ENCODE measurements around the gene FOXR1. TPM values are rescaled to one million over a fixed set of nuclear protein-coding genes. Genes with fewer than 3 reads are reported as not detected.

Gene FOXR1
- total RNA-seq, 3 donors from 2014 or later (not counting 1 experiment from before 2014, with no cell fraction given) = not detected

DNA sequence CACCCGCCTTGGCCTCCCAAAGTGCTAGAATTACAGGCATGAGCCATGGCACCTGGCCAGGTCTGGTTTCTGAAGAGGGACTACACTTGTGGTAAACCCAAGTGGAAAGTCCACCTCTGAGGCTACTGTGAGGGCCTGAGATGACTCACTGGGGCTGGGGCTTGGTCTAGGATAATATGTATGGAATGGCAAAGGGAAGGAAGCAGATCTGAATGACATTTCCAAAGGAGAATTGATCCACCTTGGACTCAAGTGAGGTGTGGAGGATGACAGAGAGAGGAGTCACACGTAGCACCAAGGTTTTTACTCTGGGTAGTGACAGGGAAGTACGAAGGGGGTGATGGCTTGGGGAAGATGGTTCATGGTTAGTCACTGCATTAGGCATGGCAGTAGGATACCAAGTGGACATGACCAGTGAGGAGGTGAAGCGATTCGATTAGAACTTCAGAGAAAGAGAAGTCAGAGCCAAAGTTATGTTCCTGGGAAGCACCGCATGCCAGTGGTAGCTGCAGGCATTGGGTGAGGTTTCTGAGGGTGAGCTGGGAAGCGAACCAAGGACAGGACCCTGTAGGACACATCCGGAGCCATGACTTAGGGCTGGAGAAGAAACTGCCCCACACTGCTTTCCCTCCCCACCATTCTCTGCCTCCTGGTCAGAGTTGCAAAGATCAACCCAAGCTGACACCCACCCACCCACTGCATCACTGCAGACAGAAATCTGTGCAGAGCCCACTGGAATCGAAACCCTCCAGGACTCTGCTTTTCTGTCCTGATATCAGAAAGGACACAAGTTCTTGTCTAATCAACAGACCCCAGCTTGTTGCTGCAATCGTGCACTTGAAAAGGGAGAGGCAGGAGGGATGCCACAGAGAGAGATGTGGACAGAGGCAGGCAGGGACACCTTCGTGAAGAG lies 32.8 kb upstream of the FOXR1 start:
- Histone ChIP-seq H3K36me3 (ENCODE audit: control insufficient read depth, insufficient read depth, low read length) (no peaks in the 10 kb centered on the region), H3K4me1 (ENCODE audit: control insufficient read depth, insufficient read depth, low read length) (peaks cover 9% of the 10 kb centered on the region), H3K27ac (ENCODE audit: low read length) (no peak overlapping the region), H3K4me3 (ENCODE audit: low read length) (no peak overlapping the region), H3K27me3 (ENCODE audit: control insufficient read depth, insufficient read depth, low read length) (no peaks in the 10 kb centered on the region), H3K9me3 (ENCODE audit: control insufficient read depth, insufficient read depth, low read length) (no peaks in the 10 kb centered on the region)
- Mint-ChIP-seq H3K9me3 (no peaks in the 10 kb centered on the region), H3K36me3 (no peaks in the 10 kb centered on the region), H3K27me3 (ENCODE audit: low read depth in 2 of 2) (peaks cover 16 to 22% of the 10 kb centered on the region in 2 donors), H3K4me1 (peaks cover 0 to 5% of the 10 kb centered on the region in 2 donors), H3K4me3 (no peak overlapping the region), H3K27ac (no peak overlapping the region)
- TF ChIP-seq CTCF (IDR thresholded peaks at IDR 0.05) = no peak
- no peak for ATAC-seq
- WGBS (ENCODE audit: insufficient coverage) = 82% methylated on average over 11 of the region's 11 CpGs
- intact Hi-C loops (cut with micrococcal nuclease) = no loop called here
- DNase-seq = no peak

- no peak overlapping the region for H3K27ac Mint-ChIP-seq
- H3K27me3 Mint-ChIP-seq (ENCODE audit: low read depth in 2 of 2) = peaks cover 16 to 22% of the 10 kb centered on the region in 2 donors
- H3K4me3 ChIP-seq (ENCODE audit: low read length) = no peak overlapping the region
- intact Hi-C loops (cut with micrococcal nuclease) = no loop called here
- peaks cover 9% of the 10 kb centered on the region for H3K4me1 ChIP-seq (ENCODE audit: control insufficient read depth, insufficient read depth, low read length)
- H3K27me3 ChIP-seq (ENCODE audit: control insufficient read depth, insufficient read depth, low read length) = no peaks in the 10 kb centered on the region
- TF ChIP-seq CTCF (IDR thresholded peaks at IDR 0.05) = no peak
- H3K9me3 ChIP-seq (ENCODE audit: control insufficient read depth, insufficient read depth, low read length) = no peaks in the 10 kb centered on the region
- no peaks in the 10 kb centered on the region for H3K36me3 Mint-ChIP-seq
- no peak overlapping the region for H3K4me3 Mint-ChIP-seq
- peaks cover 0 to 5% of the 10 kb centered on the region in 2 donors for H3K4me1 Mint-ChIP-seq
- DNase-seq (no peak), ATAC-seq (no peak)
- H3K27ac ChIP-seq (ENCODE audit: low read length) = no peak overlapping the region
- WGBS (ENCODE audit: insufficient coverage) = 78% methylated on average over 7 of the region's 8 CpGs
- no peaks in the 10 kb centered on the region for H3K36me3 ChIP-seq (ENCODE audit: control insufficient read depth, insufficient read depth, low read length)
- H3K9me3 Mint-ChIP-seq = no peaks in the 10 kb centered on the region
Measured at GRCh38 chr11:118939404-118939915, 32.1 kb upstream of the FOXR1 start.

DNA sequence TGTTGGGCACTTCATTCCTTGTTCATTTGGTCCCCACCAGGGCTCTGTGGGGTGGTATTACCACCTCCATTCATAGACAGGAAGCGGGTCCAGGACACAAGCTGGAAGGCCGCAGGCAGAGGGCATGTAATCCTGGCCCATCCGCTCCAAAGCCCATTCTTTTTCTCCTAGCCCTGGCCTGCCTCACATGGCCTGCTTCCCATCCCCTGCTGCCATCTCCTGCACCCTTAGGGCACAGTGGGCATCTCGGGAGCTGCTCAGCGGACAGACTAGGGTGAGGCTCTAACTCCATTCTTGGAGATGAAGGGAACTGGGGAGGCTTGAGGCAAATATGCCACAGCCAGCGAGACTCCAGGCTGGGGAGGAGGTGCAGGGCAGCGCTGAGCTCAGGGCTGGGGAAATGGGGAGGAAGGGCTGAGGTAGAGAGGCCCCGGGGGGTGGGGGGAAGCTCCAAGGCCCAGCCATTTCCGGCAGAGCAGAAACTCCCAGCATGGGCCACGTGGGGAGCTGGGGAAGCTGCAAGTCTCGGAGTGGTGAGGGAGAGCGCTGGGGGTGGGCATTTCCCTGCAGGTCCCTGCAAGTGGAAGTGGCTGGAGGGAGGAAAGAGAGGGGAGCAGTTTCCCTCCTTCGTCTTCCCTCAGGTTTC lies 31.5 kb upstream of the FOXR1 start:
- intact Hi-C loops (cut with micrococcal nuclease) = no loop called here
- no peak overlapping the region for H3K4me3 Mint-ChIP-seq

More for the DNA sequence above, 31.5 kb upstream of the FOXR1 start:
- Histone ChIP-seq H3K36me3 (ENCODE audit: control insufficient read depth, insufficient read depth, low read length) (no peaks in the 10 kb centered on the region), H3K4me1 (ENCODE audit: control insufficient read depth, insufficient read depth, low read length) (peaks cover 9% of the 10 kb centered on the region), H3K27me3 (ENCODE audit: control insufficient read depth, insufficient read depth, low read length) (no peaks in the 10 kb centered on the region), H3K9me3 (ENCODE audit: control insufficient read depth, insufficient read depth, low read length) (no peaks in the 10 kb centered on the region), H3K4me3 (ENCODE audit: low read length) (no peak overlapping the region), H3K27ac (ENCODE audit: low read length) (no peak overlapping the region)
- H3K27ac Mint-ChIP-seq = no peak overlapping the region
- H3K9me3 Mint-ChIP-seq = no peaks in the 10 kb centered on the region
- H3K27me3 Mint-ChIP-seq (ENCODE audit: low read depth in 2 of 2) = peaks cover 16 to 24% of the 10 kb centered on the region in 2 donors
- WGBS (ENCODE audit: insufficient coverage) = 36% methylated on average over 13 of the region's 13 CpGs
- ATAC-seq (peak; percentile 28 to 42 (median 42)), DNase-seq (peak in 1 of 2 donors; percentile 76)
- no peaks in the 10 kb centered on the region for H3K36me3 Mint-ChIP-seq
- no peak for TF ChIP-seq CTCF (IDR thresholded peaks at IDR 0.05)
- H3K4me1 Mint-ChIP-seq = peaks cover 0 to 5% of the 10 kb centered on the region in 2 donors
